GM18502 (cell line): ENCODE measurements around the gene TM9SF3.
"Not testable (repeated sequence)": the region's sequence is repeated elsewhere in the genome, so short reads cannot be mapped to it uniquely, and the experiment has no call there.

Source experiments
- ATAC-seq: cut with Tn5 transposase; IDR thresholded peaks from one replicate; pipeline ENCODE4 v1.9.1; 2021; ENCODE audit warnings: mild to moderate bottlenecking; ENCODE audit not compliant: unreplicated experiment, poor library complexity

TM9SF3 gene

DNA sequence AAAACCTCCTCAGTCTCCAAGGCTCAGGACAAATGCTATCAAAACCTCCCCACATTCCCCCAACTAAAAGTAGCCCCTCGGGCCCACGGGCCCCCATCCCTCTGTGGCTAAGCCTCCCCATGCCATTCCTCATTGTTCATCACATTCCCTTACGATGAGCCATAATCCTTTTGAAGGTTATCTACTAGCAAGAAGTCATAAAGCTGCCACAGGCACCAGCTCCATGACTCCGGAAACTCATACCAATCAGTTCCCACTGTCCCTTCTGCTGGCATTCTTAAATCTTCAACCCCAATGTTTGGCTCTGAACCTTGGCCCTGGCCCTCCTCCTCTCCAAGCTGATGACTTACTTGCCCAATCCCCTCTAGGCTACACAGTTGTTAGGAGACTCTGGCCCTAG is 19.4 kb upstream of the TM9SF3 start:
- ATAC-seq: no peak

DNA sequence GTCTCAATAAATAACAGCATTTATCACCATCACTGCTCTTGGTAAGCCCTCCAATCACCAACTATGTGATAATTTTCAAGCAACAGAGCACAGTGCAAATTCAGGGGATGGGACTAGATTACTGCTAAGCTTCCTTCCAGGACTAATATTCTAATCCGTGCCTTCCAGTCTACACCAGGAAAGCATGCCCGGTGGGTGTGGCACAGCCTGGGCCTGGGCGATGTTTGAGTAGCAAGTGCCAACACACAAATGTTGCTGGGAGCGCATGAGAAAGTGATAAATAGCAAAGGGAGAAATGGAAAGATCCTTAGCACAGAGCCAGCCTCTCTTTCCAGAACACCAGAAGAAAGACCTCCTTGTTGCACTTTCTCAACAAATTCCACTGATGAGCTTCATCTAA is 13.5 kb upstream of the TM9SF3 start:
- no peak for ATAC-seq

DNA sequence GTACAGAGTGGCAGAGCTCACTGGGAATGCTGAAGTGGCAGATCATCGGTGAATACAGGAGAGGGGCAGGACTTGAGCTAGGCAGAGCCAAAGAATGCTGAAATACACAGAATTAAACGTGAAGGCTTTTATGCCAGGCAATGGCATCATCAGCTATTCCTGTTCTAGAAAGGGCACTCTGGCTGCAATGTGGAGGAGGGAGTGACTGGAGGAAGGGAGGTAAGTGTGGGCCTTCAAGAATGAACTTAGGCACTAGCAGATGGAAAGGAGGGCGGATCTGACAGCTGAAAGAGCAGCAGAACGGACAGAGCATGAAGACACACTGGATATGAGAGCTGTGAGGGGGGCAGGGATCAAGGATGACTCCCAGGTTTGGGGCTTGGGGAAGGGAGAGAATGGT is 12.0 kb upstream of the TM9SF3 start:
- ATAC-seq: no peak

DNA sequence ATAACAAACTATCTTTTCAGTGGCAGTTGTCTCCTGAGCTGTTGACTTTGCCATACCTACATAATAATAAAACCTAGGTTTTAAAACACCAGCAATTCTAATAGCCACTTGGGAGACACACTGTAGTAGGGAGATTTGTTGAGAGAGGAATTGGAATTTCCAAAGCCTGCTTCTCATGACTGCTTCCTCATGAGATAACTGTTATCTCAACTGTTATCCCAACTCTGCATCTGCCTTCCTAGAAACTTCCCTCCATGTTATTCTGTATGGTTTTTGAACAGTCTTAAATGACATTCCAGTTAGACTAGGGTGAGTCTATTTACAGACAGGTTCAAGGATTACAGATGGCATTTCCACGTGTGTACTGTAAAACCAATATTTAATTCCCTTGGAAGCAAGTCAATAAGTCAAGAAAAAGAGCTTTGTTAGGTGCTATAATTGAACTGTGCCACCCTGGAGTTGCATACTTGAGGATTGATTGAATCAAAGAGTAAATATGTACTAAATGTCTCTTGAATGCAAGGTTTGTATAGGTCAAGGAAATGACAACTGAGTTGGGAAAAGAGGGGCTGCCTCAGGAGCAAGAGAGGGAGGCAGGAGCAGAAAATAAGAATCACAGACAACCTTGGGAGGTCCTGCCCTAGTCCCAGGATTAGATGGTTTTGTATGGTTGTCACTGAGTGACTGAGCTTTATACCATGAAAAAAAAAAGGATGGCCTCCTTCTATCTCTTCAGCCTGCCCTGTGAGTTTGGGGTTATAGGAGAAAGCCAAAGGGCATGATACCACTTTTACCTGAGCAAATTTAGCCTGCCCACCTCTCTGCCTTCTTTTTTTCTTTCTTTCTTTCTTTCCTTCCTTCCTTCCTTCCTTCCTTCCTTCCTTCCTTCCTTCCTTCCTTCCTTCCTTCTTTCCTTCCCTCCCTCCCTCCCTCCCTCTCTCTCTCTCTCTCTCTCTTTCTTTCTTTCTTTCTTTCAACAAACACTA is 9.9 kb upstream of the TM9SF3 start:
- no peak for ATAC-seq

DNA sequence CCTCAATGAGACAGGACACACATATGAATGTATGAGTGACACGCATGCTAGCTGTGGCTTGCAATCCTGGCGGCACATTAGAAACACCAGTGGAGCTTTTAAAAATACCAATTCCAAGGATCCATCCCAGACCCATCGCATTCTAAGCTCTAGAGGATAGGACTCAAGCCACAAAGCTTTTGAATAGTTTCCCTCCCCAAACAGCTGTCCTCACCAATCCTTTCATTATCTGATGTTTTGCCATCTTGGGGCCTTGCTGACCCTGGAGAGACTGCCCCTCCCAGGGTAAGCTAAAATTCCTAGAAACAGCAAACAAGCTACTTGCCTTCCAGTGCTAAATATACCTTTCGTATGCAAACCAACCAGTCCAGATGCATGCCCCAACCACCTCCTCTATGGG is 8.9 kb upstream of the TM9SF3 start:
- ATAC-seq: no peak

DNA sequence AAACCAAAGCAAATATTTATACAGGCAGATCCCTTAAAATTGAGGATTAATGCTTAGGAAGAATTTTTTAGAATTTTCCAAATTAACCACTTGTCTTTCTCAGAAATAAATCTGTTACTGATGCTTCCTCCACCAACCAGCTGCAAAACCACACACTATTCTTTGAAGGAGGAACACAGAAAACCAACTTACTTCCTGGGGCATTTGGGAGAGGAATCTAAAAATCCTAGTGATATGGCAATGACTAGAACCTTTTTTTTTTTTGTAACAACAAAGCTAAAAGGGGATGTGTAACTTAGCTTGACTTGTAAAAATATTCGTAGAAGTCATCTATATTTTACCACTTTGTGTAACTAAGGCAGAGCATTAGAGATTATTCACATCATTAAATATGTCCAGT is 5.1 kb upstream of the TM9SF3 start:
- no peak for ATAC-seq

DNA sequence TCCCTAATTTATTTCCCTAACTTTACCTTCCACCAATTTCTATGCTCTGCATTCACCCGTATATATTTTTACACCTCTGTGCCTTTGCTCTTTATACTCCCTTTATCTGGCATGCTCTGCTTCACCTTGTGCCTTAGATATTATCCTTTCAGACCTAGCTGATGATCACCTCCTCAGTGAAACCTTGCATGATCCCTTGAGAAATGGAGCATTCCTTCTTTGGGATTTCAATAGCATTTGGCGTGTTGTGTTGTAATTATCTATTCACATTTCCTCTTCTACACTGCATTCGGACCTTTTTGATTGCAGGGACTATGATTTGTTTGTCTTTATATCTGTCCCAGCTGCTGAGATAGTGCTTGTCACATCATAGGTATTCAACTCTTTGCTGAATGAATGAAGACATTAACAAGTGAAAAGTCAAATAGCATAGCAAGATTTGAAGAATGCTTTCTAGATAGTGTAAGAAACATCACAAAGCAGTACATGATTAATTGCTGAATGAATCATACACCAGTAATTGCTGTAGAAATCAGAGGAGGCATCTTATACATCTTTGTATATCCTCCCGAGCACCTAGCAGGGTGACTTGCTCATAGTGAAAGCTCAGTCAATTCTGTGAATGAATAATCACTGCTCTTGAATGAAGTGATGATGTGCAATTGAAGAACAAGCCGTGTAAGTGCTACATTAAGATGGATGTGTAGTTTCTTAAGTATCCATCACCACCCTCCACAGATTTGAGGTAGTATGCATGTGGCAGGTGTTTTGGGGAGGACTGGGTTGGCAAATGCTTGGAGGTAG is 2.0 kb upstream of the TM9SF3 start:
- peak; percentile 43 for ATAC-seq

DNA sequence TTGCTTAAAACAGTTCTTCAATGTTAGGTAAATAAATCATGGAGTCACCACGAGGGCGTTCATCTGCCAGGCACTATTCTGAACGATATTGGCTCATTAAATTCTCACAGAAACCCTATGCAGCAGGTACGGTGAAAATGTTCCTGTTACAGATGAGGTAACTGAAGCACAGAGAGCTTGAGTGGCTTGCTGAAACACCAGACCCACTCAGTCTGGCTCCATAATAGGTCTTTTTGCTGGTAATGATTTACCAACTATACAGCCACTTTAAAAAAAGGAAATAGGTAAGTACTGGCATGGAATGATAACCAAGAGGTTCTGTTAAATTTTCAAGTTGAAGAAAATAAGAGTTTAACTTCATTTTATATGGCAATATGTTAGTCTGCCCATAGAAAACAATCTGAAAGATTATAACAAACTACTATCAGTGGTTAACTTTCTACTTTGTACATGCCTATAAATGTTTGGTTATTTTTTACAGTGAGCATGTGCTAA is 1.3 kb upstream of the TM9SF3 start:
- ATAC-seq: no peak

DNA sequence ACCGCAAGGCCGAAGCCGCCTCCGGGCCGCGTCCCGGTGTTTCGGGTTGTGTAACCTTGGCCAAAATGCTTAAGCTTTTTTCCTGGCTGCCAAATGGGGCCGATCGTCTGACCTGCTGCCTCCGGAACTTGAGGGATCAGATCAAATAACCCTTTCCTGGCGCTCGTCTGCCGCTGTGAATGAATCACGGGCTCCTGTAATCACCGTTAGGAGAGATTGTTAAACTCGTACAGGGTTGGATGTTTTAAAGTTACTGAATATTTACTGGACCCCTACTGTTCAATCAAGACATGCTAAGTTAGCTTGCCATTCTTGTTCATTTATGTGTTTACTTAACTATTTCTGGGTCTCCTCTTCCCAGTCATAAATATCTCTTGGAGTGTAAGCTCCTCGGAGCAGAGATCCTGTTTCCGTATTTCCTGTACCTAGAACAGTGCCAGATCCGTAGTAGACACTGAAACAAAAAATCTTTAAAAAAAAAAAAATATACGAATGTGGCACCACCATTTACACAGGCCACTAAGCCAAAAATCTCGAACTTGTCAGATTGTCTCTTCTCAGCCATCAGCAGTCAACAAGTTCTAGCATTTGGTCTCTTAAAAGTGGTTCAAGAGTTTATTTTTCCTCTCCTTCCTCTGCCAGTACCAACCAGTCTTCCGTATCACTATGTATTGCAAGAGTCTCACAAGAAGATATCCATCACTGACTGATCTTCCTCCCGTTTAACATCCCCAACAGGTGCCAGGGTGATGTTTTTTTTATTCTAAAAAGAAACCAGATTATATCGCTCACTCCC is 650 bp upstream of the TM9SF3 start:
- no peak for ATAC-seq

DNA sequence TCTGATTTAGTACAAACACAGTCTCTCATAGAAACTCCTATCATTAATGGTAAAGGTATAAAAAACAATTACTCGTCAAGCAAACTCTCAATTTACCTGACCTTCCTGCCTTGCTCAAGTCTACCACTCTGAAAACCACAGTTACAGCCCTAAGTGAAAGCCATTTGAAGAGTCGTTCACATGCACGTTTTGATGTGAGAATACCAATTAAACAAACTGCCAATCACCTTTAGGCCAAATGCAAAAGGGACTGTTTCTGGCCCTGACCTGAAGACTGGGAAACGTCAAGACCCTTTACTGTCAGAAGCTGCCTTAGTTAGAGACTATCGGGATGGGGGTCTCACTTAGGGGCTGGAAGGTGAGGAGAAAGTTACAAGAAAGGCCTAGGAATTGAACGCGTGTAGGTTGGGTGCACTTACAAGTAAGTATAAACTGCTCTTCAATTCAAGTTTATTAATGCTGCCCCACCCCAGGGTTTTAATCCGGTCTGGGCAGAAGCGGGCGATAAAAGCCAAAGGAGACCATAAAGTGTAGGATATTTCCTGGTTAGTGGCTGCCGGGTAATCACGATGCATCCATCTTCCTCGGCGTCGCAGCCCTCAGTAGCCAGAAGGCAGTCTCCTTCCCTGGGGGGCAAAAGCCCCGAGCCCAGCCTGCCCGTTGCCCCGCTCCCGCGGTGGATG is 935 bp downstream of the TM9SF3 start:
- no peak for ATAC-seq

DNA sequence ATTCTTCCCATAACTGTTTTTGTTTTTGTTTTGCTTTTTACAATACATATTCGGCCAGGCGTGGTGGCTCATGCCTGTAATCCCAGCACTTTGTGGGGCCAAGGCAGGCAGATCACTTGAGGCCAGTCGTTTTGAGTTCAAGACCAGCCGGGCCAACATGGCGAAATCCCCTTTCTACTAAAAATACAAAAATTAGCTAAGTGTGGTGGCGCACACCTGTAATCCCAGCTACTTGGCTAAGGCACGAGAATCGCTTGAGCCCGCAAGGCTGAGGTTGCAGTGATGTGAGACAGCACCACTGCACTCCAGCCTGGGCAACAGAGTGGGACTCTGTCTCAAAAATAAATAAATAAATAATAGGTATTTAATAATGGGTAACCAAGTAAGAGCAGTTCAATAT is 2.3 kb downstream of the TM9SF3 start:
- no peak for ATAC-seq

DNA sequence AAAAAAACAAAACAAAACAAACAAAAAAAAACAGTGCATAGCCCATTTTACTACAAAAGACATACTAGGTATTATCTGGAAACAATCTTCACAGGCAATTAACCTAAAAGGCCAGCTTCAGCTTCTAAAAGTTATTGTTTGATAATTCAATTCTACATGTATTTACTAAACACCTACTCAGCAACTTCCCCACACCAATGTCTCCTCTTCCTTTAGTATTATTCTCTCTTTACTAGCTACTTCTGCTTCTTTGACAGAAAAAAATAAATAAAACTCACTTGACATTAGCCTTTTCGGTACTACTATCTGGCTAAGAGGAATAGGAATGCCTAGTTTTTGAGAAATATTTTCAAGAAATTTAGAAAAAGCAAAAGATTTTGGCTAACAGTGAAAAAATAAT is 2.8 kb downstream of the TM9SF3 start:
- ATAC-seq: no peak

DNA sequence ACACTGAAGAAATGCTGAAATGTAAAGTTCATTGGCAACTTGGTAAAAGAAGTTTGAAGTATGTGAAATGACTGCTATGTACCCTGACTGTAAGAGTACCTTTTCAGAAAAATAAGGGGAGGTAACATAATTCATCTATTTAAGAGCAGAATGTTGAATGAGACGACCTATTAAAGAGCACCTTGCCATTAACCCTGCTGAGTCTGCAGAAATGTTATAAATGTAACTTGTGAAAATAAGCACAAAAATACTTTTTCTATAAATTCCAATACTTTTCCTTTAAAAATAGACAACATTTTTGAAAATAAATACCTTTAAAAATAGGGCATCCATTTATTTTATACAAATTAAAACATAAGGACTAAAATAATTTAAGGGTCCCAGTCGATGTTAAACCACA is 7.7 kb downstream of the TM9SF3 start:
- ATAC-seq: no peak

DNA sequence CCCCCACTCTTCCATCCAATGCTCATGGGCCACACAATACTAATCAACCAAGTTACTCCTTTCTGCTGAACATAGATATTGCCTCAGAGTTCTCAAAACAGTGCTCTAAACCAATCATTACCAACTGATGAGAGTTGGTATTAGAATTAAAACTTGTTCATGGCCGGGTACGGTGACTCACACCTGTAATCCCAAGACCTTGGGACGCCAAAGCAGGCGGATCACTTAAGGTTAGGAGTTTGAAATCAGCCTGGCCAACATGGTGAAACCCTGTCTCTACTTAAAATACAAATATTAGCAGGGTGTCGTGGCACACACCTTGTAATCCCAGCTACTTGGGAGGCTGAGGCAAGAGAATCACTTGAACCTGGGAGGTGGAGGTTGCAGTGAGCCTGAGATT is 8.2 kb downstream of the TM9SF3 start:
- ATAC-seq: no peak

DNA sequence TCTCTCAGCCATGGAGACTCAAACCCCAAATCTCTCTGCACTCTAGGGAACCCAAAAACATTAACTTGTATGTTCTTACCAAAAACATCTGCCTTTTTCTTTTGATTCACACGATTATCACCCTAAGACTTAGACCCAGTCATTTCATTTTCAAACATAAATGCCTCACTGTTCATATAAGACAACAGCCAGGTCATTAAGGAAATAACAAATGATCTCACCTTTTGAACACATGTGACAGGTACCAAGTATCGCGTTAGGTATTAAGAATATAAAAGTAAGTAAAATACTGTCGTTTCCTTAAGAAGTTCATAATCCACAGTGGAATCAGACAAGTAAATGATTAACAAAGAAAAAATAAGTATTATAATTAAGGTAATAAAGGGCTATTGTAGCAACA is 8.8 kb downstream of the TM9SF3 start:
- ATAC-seq: no peak

DNA sequence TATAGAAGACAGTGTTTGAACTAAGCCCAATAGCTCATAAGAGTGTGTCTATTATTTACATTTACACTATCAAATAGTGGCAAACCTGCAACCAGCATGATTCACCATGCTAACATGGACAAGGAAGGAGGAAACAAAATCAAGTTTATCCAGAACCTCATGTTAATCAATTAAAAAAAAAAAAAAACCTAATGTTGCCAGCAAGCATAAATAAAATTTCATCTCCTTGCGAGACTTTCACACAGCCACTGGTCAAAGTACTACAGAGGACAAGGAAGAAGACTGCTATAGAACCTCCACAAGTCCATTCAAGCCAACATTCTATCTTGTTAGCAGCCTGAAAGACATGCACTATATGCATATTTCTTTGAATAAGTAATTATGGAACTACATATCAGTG is 9.7 kb downstream of the TM9SF3 start:
- ATAC-seq: no peak

DNA sequence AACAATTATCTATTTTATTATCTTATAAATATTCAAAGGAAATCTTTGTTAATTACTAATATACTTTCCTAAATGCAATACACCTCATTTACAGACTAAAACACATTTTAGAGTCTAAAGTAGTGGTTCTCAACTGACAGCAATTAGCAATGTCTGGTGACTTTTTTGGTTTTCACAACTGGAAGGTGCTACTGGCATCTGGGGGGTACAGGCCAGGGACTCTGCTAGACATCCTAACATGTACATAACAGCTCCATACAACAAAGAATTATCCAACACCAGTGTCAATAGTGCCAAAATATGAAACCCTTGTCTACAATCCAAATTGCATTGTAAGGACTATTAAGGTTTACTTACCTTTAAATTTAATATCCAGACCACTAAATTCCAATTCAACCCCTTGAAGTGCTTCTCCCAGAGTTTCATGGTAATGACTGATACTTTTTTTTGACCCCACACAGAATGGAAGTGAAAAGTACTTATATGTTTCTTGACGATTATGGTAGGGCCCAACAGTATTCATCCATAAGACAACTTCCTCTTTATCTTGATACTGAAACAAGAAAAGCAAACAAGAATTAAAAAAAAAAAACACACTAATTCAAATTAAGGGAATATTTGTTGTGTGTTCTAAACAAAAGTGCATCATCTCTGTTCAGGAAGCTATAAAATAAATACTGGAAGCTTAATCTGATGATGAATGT is 10.4 kb downstream of the TM9SF3 start:
- no peak for ATAC-seq

DNA sequence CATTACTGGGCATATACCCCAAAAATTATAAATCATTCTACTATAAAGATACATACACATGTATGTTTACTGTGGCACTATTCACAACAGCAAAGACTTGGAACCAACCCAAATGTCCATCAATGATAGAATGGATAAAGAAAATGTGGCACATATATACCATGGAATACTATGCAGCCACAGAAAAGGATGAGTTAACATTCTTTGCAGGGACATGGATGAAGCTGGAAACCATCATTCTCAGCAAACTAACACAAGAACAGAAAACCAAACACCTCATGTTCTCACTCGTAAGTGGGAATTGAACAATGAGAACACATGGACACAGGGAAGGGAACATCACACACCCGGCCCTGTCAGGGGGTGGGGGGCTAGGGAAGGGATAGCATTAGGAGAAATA is 12.2 kb downstream of the TM9SF3 start:
- ATAC-seq: not testable (repeated sequence)

DNA sequence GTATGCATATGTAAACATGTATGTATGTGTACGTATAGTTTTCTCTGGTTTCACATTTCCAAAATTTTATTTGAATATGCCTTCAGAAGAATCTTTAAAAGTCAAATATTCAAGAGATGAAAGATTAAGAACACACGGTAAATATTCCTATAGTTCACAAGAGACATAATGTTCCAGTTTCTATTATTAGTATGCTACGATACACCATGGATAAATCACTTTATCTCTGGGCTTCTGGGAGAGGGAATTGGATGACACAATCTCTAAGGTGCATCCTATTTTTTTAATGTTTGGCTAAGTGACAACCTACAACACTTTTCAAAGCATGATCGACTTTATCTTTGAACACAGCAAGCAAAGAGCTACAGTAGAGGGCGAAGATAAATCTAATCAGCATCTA is 13.8 kb downstream of the TM9SF3 start:
- no peak for ATAC-seq
